IMR-90 (cell line): ENCODE data around the gene ZNF594. TPM values are rescaled to one million over a fixed set of nuclear protein-coding genes. Genes with fewer than 3 reads are reported as not detected.

Experiments used
- ATAC-seq: fragments of 200-7000 bp; cut with Tn5 transposase; 2 replicates; pipeline ENCODE4 v1.9.1; 2020; ENCODE audit warnings: low read depth, mild to moderate bottlenecking, moderate library complexity
- BruUV-seq: library from RNA; stranded (reverse); fragments of 400-500 nt; replicated peaks from 2 replicates; lab custom pipeline; 2021; lab: Mats Ljungman, UMichigan
- CTCF ChIA-PET: fragments of 300-600 bp; formaldehyde crosslinking; extraction: SDS; loops from one replicate; lab custom pipeline; 2021; ENCODE audit warnings: antibody characterized with exemption; lab: Yijun Ruan, JAX
- POLR2A ChIA-PET: fragments of 300-600 bp; sonication (Branson Sonifier 250); formaldehyde crosslinking; loops from one replicate; lab custom pipeline; 2022; ENCODE audit warnings: antibody characterized with exemption; ENCODE audit not compliant: unreplicated experiment; lab: Charles Lee
- DNase-seq: peaks from one replicate; pipeline ENCODE4 v3.0.0; 2013
- H2AFZ ChIP-seq: replicated peaks from 2 replicates; pipeline ENCODE3; 2013; ENCODE audit warnings: low read length, mild to moderate bottlenecking; ENCODE audit not compliant: poor library complexity
- H2AK5ac ChIP-seq: 2 replicates; pipeline ENCODE4 v1.6.1; 2013; ENCODE audit warnings: low read depth, low read length, inconsistent platforms
- H2AK9ac ChIP-seq: replicated peaks from 2 replicates; pipeline ENCODE3; 2013; ENCODE audit warnings: mild to moderate bottlenecking, low read depth, low read length, moderate library complexity; ENCODE audit not compliant: poor library complexity
- H2BK120ac ChIP-seq: 2 replicates; pipeline ENCODE4 v1.6.1; 2013; ENCODE audit warnings: low read depth, low read length, inconsistent platforms
- H2BK15ac ChIP-seq: 3 replicates; pipeline ENCODE4 v1.6.1; 2013; ENCODE audit warnings: low read depth, low read length, inconsistent platforms
- H2BK20ac ChIP-seq: 2 replicates; pipeline ENCODE4 v1.6.1; 2013; ENCODE audit warnings: low read depth, mild to moderate bottlenecking, inconsistent platforms, low read length, moderate library complexity
- H2BK5ac ChIP-seq: 2 replicates; pipeline ENCODE4 v1.6.1; 2013; ENCODE audit warnings: mild to moderate bottlenecking, low read depth, low read length, inconsistent platforms; ENCODE audit not compliant: poor library complexity, severe bottlenecking
- H3K14ac ChIP-seq: replicated peaks from 2 replicates; pipeline ENCODE4 v1.6.1; 2013; ENCODE audit warnings: low read depth, low read length, inconsistent platforms
- H3K18ac ChIP-seq: 2 replicates; pipeline ENCODE4 v1.6.1; 2013; ENCODE audit warnings: low read depth, low read length, control low read depth
- H3K23ac ChIP-seq: 2 replicates; pipeline ENCODE4 v1.6.1; 2013; ENCODE audit warnings: low read depth, low read length, inconsistent platforms
- H3K27ac ChIP-seq: 2 replicates; pipeline ENCODE4 v1.5.1; 2013; ENCODE audit warnings: mild to moderate bottlenecking, control low read depth, low read length; ENCODE audit not compliant: insufficient read depth
- H3K27me3 ChIP-seq: 2 replicates; pipeline ENCODE4 v1.6.1; 2013; ENCODE audit warnings: low read length; ENCODE audit not compliant: control insufficient read depth, insufficient read depth
- H3K36me3 ChIP-seq: 2 replicates; pipeline ENCODE4 v1.6.1; 2013; ENCODE audit warnings: low read length, mixed read lengths; ENCODE audit not compliant: control insufficient read depth, insufficient read depth
- H3K4ac ChIP-seq: 2 replicates; pipeline ENCODE4 v1.6.1; 2013; ENCODE audit warnings: low read depth, low read length, inconsistent platforms
- H3K4me1 ChIP-seq: 2 replicates; pipeline ENCODE4 v1.6.1; 2013; ENCODE audit warnings: low read length, mixed read lengths; ENCODE audit not compliant: control insufficient read depth, insufficient read depth
- H3K4me2 ChIP-seq: 2 replicates; pipeline ENCODE4 v1.6.1; 2013; ENCODE audit warnings: low read depth, mild to moderate bottlenecking, control low read depth, low read length, moderate library complexity
- H3K4me3 ChIP-seq: 2 replicates; pipeline ENCODE4 v1.5.1; 2013; ENCODE audit warnings: low read depth, mild to moderate bottlenecking, control low read depth, low read length, moderate library complexity; ENCODE audit not compliant: insufficient read depth
- H3K56ac ChIP-seq: 2 replicates; pipeline ENCODE4 v1.6.1; 2013; ENCODE audit warnings: low read length, inconsistent platforms; ENCODE audit not compliant: insufficient read depth; ENCODE audit errors: extremely low read depth
- H3K79me1 ChIP-seq, 2 experiments: 2 replicates each; pipeline ENCODE4 v1.6.1; 2013; ENCODE audit warnings: low read length in 2 of 2, inconsistent platforms in 1 of 2, low read depth in 1 of 2
- H3K9ac ChIP-seq: 2 replicates; pipeline ENCODE4 v1.6.1; 2013; ENCODE audit warnings: low read depth, low read length, control low read depth
- H3K9me1 ChIP-seq: 2 replicates; pipeline ENCODE4 v1.6.1; 2013; ENCODE audit warnings: low read length, inconsistent platforms; ENCODE audit not compliant: insufficient read depth
- H3K9me3 ChIP-seq: 2 replicates; pipeline ENCODE4 v1.6.1; 2013; ENCODE audit warnings: low read length; ENCODE audit not compliant: control insufficient read depth, insufficient read depth
- H4K20me1 ChIP-seq: 2 replicates; pipeline ENCODE4 v1.6.1; 2013; ENCODE audit warnings: low read length, inconsistent platforms; ENCODE audit not compliant: insufficient read depth
- H4K5ac ChIP-seq: 2 replicates; pipeline ENCODE4 v1.6.1; 2013; ENCODE audit warnings: mild to moderate bottlenecking, low read depth, low read length, control low read depth
- H4K8ac ChIP-seq, 2 experiments: 2 replicates each; pipeline ENCODE4 v1.6.1; 2013; ENCODE audit warnings: low read depth in 2 of 2, low read length in 2 of 2, control low read depth in 1 of 2, inconsistent platforms in 1 of 2
- H4K91ac ChIP-seq: 2 replicates; pipeline ENCODE4 v1.6.1; 2013; ENCODE audit warnings: low read depth, low read length, inconsistent platforms; ENCODE audit not compliant: insufficient read depth
- BHLHE40 ChIP-seq: fragments of 150-350 bp; IDR thresholded peaks from 2 replicates; pipeline ENCODE4 v1.6.1; 2016; ENCODE audit warnings: mild to moderate bottlenecking, low read depth, low read length
- CEBPB ChIP-seq: IDR thresholded peaks from 2 replicates; pipeline ENCODE4 v1.6.1; 2012; ENCODE audit warnings: low read depth, low read length, improper control_type of control experiment
- CHD1 ChIP-seq: IDR thresholded peaks from 2 replicates; pipeline ENCODE4 v1.6.1; 2012; ENCODE audit warnings: low read depth, low read length, improper control_type of control experiment
- CTCF ChIP-seq: conservative IDR thresholded peaks from 2 replicates; pipeline ENCODE4 v1.5.1; 2012; ENCODE audit warnings: mild to moderate bottlenecking, low read depth, low read length, improper control_type of control experiment
- ELK1 ChIP-seq: fragments of 150-350 bp; IDR thresholded peaks from 2 replicates; pipeline ENCODE4 v1.6.1; 2016; ENCODE audit warnings: low read depth, mild to moderate bottlenecking, low read length, moderate library complexity, borderline replicate concordance
- FOS ChIP-seq: fragments of 150-350 bp; IDR thresholded peaks from 2 replicates; pipeline ENCODE4 v1.6.1; 2016; ENCODE audit warnings: low read depth, low read length
- MAFK ChIP-seq: IDR thresholded peaks from 2 replicates; pipeline ENCODE4 v1.6.1; 2012; ENCODE audit warnings: low read depth, low read length, improper control_type of control experiment
- MAZ ChIP-seq: IDR thresholded peaks from 2 replicates; pipeline ENCODE4 v1.6.1; 2012; ENCODE audit warnings: low read depth, mild to moderate bottlenecking, low read length, improper control_type of control experiment, moderate library complexity, borderline replicate concordance
- MXI1 ChIP-seq: IDR thresholded peaks from 2 replicates; pipeline ENCODE4 v1.6.1; 2012; ENCODE audit warnings: low read depth, mild to moderate bottlenecking, low read length, moderate library complexity, borderline replicate concordance
- NFE2L2 ChIP-seq: fragments of 150-350 bp; IDR thresholded peaks from 2 replicates; pipeline ENCODE4 v1.6.1; 2016; ENCODE audit warnings: low read depth, mild to moderate bottlenecking, low read length
- POLR2A ChIP-seq: IDR thresholded peaks from 2 replicates; pipeline ENCODE4 v1.6.1; 2012; ENCODE audit warnings: mild to moderate bottlenecking, low read depth, low read length
- RAD21 ChIP-seq: IDR thresholded peaks from 2 replicates; pipeline ENCODE4 v1.6.1; 2012; ENCODE audit warnings: low read length, improper control_type of control experiment
- RCOR1 ChIP-seq: IDR thresholded peaks from 2 replicates; pipeline ENCODE4 v1.6.1; 2012; ENCODE audit warnings: mild to moderate bottlenecking, low read length, improper control_type of control experiment; ENCODE audit not compliant: insufficient replicate concordance
- RFX5 ChIP-seq: IDR thresholded peaks from 2 replicates; pipeline ENCODE4 v1.8.0; 2012; ENCODE audit warnings: low read depth, mild to moderate bottlenecking, low read length, moderate library complexity
- SMC3 ChIP-seq: fragments of 150-350 bp; IDR thresholded peaks from 2 replicates; pipeline ENCODE4 v1.6.1; 2016; ENCODE audit warnings: low read depth, mild to moderate bottlenecking, antibody characterized with exemption, low read length, moderate library complexity
- USF2 ChIP-seq: fragments of 150-350 bp; IDR thresholded peaks from 2 replicates; pipeline ENCODE4 v1.6.1; 2017; ENCODE audit warnings: mild to moderate bottlenecking, antibody characterized with exemption, low read length, low read depth
- dilution Hi-C: fragments of 300-500 bp; cut with HindIII; formaldehyde crosslinking; loops from one replicate; pipeline ENCODE4 v1.14.3; 2018; ENCODE audit warnings: low sequenced_read_pairs; ENCODE audit not compliant: unreplicated experiment
- in situ Hi-C: fragments of 300-500 bp; cut with MboI; formaldehyde crosslinking; loops from 3 replicates; pipeline ENCODE4 v1.14.3; 2019; ENCODE audit warnings: low sequenced_read_pairs, inconsistent platforms, mixed read lengths
- intact Hi-C: fragments of 100-400 bp; cut with micrococcal nuclease; formaldehyde crosslinking; loops from 2 replicates; pipeline ENCODE4 v1.10.0; 2022
- polyA plus RNA-seq, 3 experiments: library from polyadenylated mRNA; depleted of rRNA; stranded (reverse); fragments of >200 nt; gene quantifications; 2 replicates each; pipeline ENCODE4 v1.2.3, GENCODE V29; 2012; ENCODE audit warnings: low replicate concordance in 1 of 3
- total RNA-seq: library from RNA; depleted of rRNA; stranded (reverse); fragments of >200 nt; gene quantifications from 2 replicates; pipeline ENCODE4 v1.2.3, GENCODE V29; 2012

Gene ZNF594
- total and polyA plus RNA-seq, 2 of the 4 experiments (the other 2 are of a cell fraction) = 2.5 to 7.2 TPM

- POLR2A ChIA-PET = no interaction called here
- no peak for TF ChIP-seq CEBPB
- TF ChIP-seq BHLHE40 = no peak
- no peak for TF ChIP-seq POLR2A
- no peak for TF ChIP-seq RFX5
- no peak for TF ChIP-seq MAFK
- TF ChIP-seq MAZ = no peak
- TF ChIP-seq NFE2L2 = no peak
- TF ChIP-seq FOS = no peak
- TF ChIP-seq CHD1 = no peak
- TF ChIP-seq CTCF = no peak
- no peak for TF ChIP-seq SMC3
- TF ChIP-seq RAD21 = no peak
- no peak for TF ChIP-seq USF2
- TF ChIP-seq MXI1 = no peak
- no peak for TF ChIP-seq RCOR1
- no peak for TF ChIP-seq ELK1
- dilution Hi-C loops = no loop called here
- BruUV-seq = no TSS peak
- Histone ChIP-seq H3K36me3 (peaks cover 16% of the 10 kb centered on the region), H2BK20ac (no peak overlapping the region), H3K4me3 (no peak overlapping the region), H3K79me1 (no peaks in the 10 kb centered on the region; a peak in 1 of 4 replicates), H3K56ac (no peak overlapping the region), H2BK120ac (no peak overlapping the region), H4K91ac (no peak overlapping the region), H3K9me1 (no peaks in the 10 kb centered on the region), H3K18ac (no peak overlapping the region), H2AK9ac (no peak overlapping the region), H3K4me1 (no peaks in the 10 kb centered on the region), H3K27me3 (no peaks in the 10 kb centered on the region), H3K4me2 (no peak overlapping the region), H3K14ac (no peak overlapping the region), H2BK5ac (no peak overlapping the region), H2AK5ac (no peak overlapping the region), H3K27ac (no peak overlapping the region), H4K8ac (no peak overlapping the region), H3K23ac (no peak overlapping the region), H3K9ac (no peak overlapping the region), H3K4ac (no peak overlapping the region), H2BK15ac (no peak overlapping the region), H4K5ac (no peak overlapping the region), H3K9me3 (peaks cover 77% of the 10 kb centered on the region), H2AFZ (no peak overlapping the region), H4K20me1 (no peaks in the 10 kb centered on the region)
- intact Hi-C loops = loop anchor here (10.0 kb wide), 1 partner anchor 89 kb away; no protein-coding TSS in a partner anchor
- in situ Hi-C loops = no loop called here
- ATAC-seq (no peak), DNase-seq (no peak)
- CTCF ChIA-PET = no interaction called here
Observed at GRCh38 chr17:5183410-5183793, 8.3 kb downstream of the ZNF594 start.
